ENCODE results near the gene CDK14. TPM values are rescaled to one million over a fixed set of nuclear protein-coding genes. Genes with fewer than 3 reads are reported as not detected.
"Not testable (repeated sequence)": the region's sequence is repeated elsewhere in the genome, so short reads cannot be mapped to it uniquely, and the experiment has no call there.

CDK14 gene
- total RNA-seq, 2 donors from 2014 or later: 0.49 to 1.7 TPM

DNA sequence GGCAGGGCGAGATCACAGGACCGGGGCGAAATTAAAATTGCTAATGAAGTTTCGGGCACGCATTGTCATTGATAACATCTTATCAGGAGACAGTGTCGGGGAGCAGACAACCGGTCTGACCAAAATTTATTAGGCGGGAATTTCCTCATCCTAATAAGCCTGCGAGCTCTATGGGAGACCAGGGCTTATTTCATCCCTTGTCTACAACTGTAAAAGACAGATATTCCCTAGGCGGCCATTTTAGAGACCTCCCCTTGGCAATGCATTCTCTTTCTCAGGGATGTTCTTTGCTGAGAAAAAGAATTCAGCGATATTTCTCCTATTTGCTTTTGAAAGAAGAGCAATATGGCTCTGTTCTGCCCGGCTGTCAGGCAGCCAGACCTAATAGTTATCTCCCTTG, 198.1 kb downstream of the CDK14 start:
- H3K4me3 Mint-ChIP-seq; ATAC-seq (replicated peaks in 1 of 2); DNase-seq; H3K27me3 Mint-ChIP-seq (ENCODE audit: low read depth); H3K27ac Mint-ChIP-seq; H3K4me1 Mint-ChIP-seq (ENCODE audit: low read depth): not testable (repeated sequence)
- Mint-ChIP-seq H3K36me3 (ENCODE audit: insufficient read depth in 2 of 2) (peaks cover 6 to 15% of the 10 kb centered on the region in 2 donors), H3K9me3 (peaks cover 13% of the 10 kb centered on the region in 2 donors)

DNA sequence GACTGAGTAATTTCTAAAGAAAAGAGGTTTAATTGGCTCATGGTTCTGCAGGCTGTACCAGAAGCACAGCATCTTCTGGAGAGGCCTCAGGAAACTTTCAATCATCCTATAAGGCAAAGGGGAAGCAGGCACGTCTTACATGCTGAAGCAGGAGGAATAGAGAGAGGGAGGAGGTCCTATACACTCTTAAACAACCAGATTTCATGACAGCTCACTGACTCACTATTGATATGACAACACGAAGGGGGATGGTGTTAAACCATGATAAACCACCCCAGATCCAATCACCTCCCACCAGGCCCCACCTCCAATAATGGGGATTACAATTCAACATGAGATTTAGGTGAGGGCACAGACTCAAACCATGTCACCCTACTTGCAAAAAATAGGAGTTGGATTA, 201.5 kb downstream of the CDK14 start:
- ATAC-seq (replicated peaks in 1 of 2) (no peak), DNase-seq (no peak)
- Mint-ChIP-seq H3K4me3 (no peak overlapping the region), H3K36me3 (ENCODE audit: insufficient read depth in 2 of 2) (peaks cover 5 to 13% of the 10 kb centered on the region in 2 donors), H3K27ac (no peak overlapping the region), H3K27me3 (ENCODE audit: low read depth) (peaks cover 6% of the 10 kb centered on the region), H3K9me3 (peaks cover 10% of the 10 kb centered on the region in 2 donors), H3K4me1 (ENCODE audit: low read depth) (no peaks in the 10 kb centered on the region)

DNA sequence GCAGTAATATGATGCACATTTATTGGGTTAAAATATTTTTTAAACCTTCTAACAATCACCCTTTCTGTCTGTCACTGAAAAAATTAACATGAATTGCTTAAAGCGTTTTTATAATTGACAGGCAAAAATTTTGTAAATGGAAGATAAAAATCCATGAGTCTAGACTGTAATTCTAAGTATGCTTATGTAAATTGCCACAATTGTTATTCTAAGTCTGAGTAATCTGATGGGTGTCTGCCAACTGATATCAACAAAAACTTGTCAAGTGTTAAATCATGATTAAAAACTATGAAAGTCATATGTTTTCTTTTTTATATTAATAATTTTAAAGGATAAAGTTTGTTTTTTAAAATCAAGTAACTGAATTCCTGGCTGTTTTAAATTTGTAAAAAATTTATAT, 208.2 kb downstream of the CDK14 start:
- Mint-ChIP-seq H3K36me3 (ENCODE audit: insufficient read depth in 2 of 2) (peaks cover 0 to 1% of the 10 kb centered on the region in 2 donors), H3K4me1 (ENCODE audit: low read depth) (no peaks in the 10 kb centered on the region), H3K27ac (no peak overlapping the region), H3K4me3 (no peak overlapping the region), H3K27me3 (ENCODE audit: low read depth) (peaks cover 7% of the 10 kb centered on the region), H3K9me3 (peaks cover 2 to 8% of the 10 kb centered on the region in 2 donors)
- DNase-seq (no peak), ATAC-seq (replicated peaks in 1 of 2) (no peak)

DNA sequence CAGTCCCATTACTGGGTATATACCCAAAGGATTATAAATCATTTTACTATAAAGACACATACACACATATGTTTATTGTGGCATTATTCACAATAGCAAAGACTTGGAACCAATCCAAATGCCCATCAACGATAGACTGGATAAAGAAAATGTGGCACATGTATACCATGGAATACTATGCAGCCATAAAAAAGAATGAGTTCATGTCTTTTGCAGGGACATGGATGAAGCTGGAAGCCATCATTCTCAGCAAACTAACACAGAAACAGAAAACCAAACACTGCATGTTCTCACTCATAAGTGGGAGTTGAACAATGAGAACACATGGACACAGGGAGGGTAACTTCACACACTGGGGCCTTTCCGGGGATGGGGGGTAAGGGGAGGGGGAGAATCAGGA, 219.4 kb downstream of the CDK14 start:
- ATAC-seq (replicated peaks in 1 of 2): not testable (repeated sequence)

DNA sequence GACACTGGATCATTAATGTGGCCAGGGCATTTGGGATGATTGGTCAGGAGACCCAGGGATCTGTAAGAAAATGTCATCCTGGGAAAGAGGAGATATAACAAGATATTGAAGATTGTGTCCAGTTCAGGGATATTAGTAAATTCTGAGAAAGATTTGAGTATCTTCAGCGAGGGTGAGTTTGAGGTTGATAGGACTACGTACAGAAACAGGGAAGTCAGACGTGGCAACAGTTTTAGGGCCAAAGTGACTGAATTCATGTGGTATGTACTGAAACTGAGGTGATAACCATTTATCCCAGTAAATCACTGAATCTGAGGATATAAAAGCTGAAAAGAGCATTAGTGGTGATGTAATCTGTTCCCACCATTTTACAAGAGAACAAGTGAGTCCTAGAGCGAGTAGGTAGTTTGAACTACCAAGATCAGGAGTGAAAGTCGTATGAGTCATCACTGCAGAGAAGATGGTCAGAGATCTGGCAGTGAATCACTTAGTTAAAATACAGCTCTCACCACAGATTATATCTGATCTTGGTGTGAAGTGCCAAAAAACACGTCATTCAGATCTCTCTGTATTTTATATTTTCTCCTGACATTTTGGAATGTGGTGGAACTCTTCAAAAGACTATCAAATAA, 220.5 kb downstream of the CDK14 start:
- Mint-ChIP-seq H3K4me1 (ENCODE audit: low read depth) (peaks cover 17% of the 10 kb centered on the region), H3K36me3 (ENCODE audit: insufficient read depth in 2 of 2) (peaks cover 0 to 1% of the 10 kb centered on the region in 2 donors), H3K9me3 (peaks cover 8 to 10% of the 10 kb centered on the region in 2 donors), H3K4me3 (no peak overlapping the region), H3K27me3 (ENCODE audit: low read depth) (peaks cover 18% of the 10 kb centered on the region), H3K27ac (no peak overlapping the region)
- peak; percentile 99 to 100 for ATAC-seq (replicated peaks in 1 of 2)
- DNase-seq: peak; percentile 11 to 22

More for the DNA sequence above, 219.4 kb downstream of the CDK14 start:
- not testable (repeated sequence) for H3K4me3 Mint-ChIP-seq; H3K27ac Mint-ChIP-seq; H3K9me3 Mint-ChIP-seq; H3K36me3 Mint-ChIP-seq (ENCODE audit: insufficient read depth in 2 of 2); DNase-seq
- Mint-ChIP-seq H3K27me3 (ENCODE audit: low read depth) (peaks cover 15% of the 10 kb centered on the region), H3K4me1 (ENCODE audit: low read depth) (peaks cover 17% of the 10 kb centered on the region)

DNA sequence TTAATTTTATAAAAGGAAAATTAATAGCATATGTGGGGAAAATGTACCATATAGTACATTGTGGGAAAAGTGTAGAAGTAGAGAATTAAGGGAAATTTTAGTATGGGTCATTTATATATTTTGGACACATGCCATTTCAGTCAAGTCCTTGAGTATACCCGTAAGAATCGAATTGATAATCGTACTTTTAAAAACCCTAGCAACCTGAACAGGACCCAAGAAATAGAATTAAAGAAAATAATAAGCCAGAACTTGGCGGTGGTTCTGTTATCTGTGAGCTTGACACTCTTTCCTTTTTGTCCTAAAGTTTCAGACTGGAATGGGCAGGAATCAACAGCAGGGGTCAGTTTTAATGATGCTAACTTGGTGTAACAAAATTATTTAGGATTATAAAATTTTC, 221.0 kb downstream of the CDK14 start:
- ATAC-seq (replicated peaks in 1 of 2): no peak
- peaks cover 0 to 1% of the 10 kb centered on the region in 2 donors for H3K36me3 Mint-ChIP-seq (ENCODE audit: insufficient read depth in 2 of 2)
- no peak overlapping the region for H3K4me3 Mint-ChIP-seq
- no peak overlapping the region for H3K27ac Mint-ChIP-seq
- H3K27me3 Mint-ChIP-seq (ENCODE audit: low read depth): peaks cover 23% of the 10 kb centered on the region
- no peak for DNase-seq
- peaks cover 17% of the 10 kb centered on the region for H3K4me1 Mint-ChIP-seq (ENCODE audit: low read depth)
- H3K9me3 Mint-ChIP-seq: peaks cover 8 to 10% of the 10 kb centered on the region in 2 donors

DNA sequence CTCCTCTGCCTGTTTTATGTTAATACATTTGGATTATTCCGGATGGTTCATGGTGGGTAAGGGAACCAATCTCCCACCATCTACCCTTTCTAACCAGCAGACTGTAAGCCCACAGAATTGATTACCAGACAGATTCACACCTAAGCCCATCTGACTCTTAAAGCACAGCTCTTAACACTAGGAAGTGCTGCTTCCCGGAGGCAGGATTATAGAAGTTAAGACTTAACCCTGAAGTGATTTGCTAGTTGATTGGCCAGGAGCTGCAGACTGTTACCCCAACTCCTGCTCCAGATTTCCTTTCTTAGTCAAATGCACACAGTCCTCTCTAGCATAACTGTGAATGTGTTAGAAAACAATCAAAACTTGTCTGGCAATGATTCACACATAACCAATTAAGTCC, 221.7 kb downstream of the CDK14 start:
- H3K36me3 Mint-ChIP-seq (ENCODE audit: insufficient read depth in 2 of 2): peaks cover 0 to 1% of the 10 kb centered on the region in 2 donors
- no peak for ATAC-seq (replicated peaks in 1 of 2)

DNA sequence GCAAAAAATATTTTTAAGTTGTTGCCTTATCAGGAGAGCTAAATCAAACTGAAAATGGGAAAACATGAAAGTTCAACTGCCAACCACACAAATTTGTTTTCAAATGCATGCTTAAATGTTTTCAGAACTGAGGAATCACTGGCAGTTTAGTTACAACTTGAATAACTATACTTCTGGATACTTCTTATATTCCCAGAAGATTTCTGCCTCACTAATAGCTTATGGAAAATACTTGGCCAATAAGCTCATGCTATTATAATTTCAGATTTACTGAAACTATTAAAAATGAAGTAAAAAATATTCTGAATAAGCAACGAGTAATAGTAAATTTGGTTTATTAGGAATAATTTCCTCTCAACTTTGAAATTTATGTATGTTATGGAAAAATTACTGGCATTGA, 222.2 kb downstream of the CDK14 start:
- Mint-ChIP-seq H3K27me3 (ENCODE audit: low read depth) (peaks cover 30% of the 10 kb centered on the region), H3K27ac (no peak overlapping the region)
- no peak for DNase-seq

More for the DNA sequence above, 221.7 kb downstream of the CDK14 start:
- H3K4me1 Mint-ChIP-seq (ENCODE audit: low read depth): peaks cover 17% of the 10 kb centered on the region
- DNase-seq: no peak
- H3K4me3 Mint-ChIP-seq: no peak overlapping the region
- peaks cover 30% of the 10 kb centered on the region for H3K27me3 Mint-ChIP-seq (ENCODE audit: low read depth)
- H3K9me3 Mint-ChIP-seq: peaks cover 10 to 11% of the 10 kb centered on the region in 2 donors
- no peak overlapping the region for H3K27ac Mint-ChIP-seq

DNA sequence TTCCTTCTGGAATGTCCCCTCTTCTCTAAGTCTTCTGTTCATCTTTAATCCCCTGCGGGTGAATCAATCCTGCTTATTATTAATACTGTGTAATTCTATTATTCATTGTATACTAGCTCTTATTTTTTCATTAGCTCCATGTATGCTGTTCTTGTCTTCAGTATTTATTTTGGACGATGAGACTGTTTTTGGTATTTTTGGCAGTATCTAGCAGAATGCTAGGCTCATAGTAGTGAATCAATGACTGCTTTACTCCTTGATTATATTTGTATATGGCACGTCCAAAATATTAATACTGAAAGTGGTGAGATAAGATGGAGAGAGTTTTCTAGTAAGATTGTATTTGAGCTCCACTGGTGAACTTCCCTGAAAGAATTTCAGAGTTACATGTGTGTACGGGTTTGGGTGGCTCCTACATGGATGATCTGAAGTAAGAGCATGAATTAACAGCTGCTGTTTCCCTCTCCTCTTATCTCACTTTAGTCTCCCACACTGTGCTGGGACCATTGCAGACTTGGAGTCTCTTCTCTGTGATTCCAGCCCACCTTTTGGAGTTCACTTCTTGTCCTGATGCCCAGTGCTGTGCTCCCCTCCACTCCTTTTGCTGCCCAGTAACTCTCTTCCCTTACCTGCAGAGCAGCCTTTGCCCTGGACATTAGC, 226.0 kb downstream of the CDK14 start:
- no peak overlapping the region for H3K27ac Mint-ChIP-seq
- H3K9me3 Mint-ChIP-seq: peaks cover 8 to 10% of the 10 kb centered on the region in 2 donors
- DNase-seq: no peak

More for the DNA sequence above, 222.2 kb downstream of the CDK14 start:
- H3K4me3 Mint-ChIP-seq: no peak overlapping the region
- peaks cover 17% of the 10 kb centered on the region for H3K4me1 Mint-ChIP-seq (ENCODE audit: low read depth)
- ATAC-seq (replicated peaks in 1 of 2): no peak
- H3K36me3 Mint-ChIP-seq (ENCODE audit: insufficient read depth in 2 of 2): peaks cover 0 to 1% of the 10 kb centered on the region in 2 donors
- H3K9me3 Mint-ChIP-seq: peaks cover 10 to 11% of the 10 kb centered on the region in 2 donors

DNA sequence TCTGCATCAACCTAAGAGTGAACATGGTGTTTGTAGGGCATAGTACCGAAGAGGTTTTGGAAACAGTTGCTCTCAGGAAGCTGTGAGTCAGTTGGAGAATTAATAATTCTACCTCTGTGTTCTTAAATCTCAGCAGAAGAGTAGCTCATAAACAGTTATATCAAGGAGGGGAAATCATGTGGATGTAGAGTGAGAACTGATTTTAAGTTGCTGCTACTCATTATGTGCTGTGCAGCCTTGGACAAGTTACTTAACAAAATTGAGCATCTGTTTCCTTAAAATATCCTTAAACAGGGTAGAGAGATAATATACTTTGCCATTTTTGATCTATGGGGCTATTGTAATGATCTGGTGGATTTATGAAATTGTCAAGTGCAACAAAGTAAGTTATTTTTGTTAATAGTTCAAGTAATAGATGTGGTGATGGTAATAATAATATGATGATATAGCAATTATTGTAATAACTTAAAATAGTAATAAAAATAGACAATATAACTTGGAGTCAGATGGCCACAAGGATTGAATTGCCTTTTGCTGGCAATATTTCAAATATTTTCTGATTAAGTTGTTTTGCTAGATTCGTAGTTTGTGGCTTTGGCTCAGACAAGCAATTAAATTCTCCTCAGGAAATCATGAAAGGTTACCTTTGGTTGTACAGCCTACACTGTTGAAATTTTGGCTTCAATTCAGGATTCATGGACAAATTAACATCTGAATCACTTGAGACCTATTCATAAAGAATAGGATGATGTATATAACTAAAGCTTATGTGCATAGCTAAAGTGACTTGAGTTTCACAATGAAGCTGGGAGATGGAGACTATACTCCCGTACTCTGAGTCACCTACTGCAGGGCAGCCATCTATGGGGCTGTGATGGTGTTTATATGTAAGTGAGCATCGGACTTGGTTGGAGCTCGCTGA, 228.5 kb downstream of the CDK14 start:
- ATAC-seq (replicated peaks in 1 of 2) (no peak), DNase-seq (no peak)
- no peak overlapping the region for H3K4me3 Mint-ChIP-seq
- no peaks in the 10 kb centered on the region for H3K4me1 Mint-ChIP-seq (ENCODE audit: low read depth)
- peaks cover 28% of the 10 kb centered on the region for H3K27me3 Mint-ChIP-seq (ENCODE audit: low read depth)
- no peak overlapping the region for H3K27ac Mint-ChIP-seq
- H3K36me3 Mint-ChIP-seq (ENCODE audit: insufficient read depth in 2 of 2): peaks cover 2 to 3% of the 10 kb centered on the region in 2 donors
- peaks cover 10 to 11% of the 10 kb centered on the region in 2 donors for H3K9me3 Mint-ChIP-seq

More for the DNA sequence above, 226.0 kb downstream of the CDK14 start:
- peaks cover 28% of the 10 kb centered on the region for H3K27me3 Mint-ChIP-seq (ENCODE audit: low read depth)
- ATAC-seq (replicated peaks in 1 of 2): no peak
- H3K4me3 Mint-ChIP-seq: no peak overlapping the region
- no peaks in the 10 kb centered on the region for H3K36me3 Mint-ChIP-seq (ENCODE audit: insufficient read depth in 2 of 2)
- H3K4me1 Mint-ChIP-seq (ENCODE audit: low read depth): peaks cover 7% of the 10 kb centered on the region

DNA sequence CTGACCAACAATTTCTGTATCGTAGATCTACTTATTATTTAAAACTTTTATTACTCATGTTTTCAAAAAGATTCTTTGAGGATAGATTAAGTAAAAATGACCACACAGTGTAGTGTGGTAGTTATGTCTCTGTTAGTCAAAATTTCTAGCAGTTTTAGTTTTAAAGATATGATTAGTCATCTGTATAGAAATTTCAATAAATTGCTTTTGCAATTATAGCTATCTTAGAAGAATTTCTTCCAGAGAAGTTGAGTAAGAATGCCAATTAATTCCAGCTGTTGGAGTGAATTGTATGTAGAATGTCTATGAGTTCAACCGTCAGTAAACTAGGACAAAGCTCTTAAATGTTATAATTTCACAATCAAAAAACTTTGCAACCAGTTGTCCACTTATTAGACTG, 229.7 kb downstream of the CDK14 start:
- no peak overlapping the region for H3K27ac Mint-ChIP-seq
- DNase-seq: no peak
- peaks cover 20% of the 10 kb centered on the region for H3K27me3 Mint-ChIP-seq (ENCODE audit: low read depth)
- peaks cover 5% of the 10 kb centered on the region in 2 donors for H3K9me3 Mint-ChIP-seq
- no peak for ATAC-seq (replicated peaks in 1 of 2)
- H3K4me1 Mint-ChIP-seq (ENCODE audit: low read depth): no peaks in the 10 kb centered on the region
- peaks cover 2 to 6% of the 10 kb centered on the region in 2 donors for H3K36me3 Mint-ChIP-seq (ENCODE audit: insufficient read depth in 2 of 2)
- H3K4me3 Mint-ChIP-seq: no peak overlapping the region

DNA sequence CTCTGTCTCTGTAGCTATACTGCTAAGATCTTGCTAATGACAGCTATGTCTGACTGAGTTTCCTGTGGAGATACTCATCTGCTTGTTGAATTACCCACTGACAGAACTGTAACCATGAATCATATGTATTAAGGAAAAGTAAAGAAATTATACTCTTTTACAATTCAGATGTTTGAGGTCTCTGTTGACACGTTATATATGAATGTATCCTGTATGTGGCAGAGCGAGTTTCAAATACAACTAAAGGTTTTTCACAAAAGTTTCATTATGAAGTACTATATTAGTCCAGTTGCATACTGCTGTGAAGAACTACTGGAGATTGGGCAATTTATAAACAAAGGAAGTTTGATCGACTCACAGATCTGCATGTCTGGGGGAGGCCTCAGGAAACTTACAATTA, 232.5 kb downstream of the CDK14 start:
- no peak overlapping the region for H3K4me3 Mint-ChIP-seq
- H3K36me3 Mint-ChIP-seq (ENCODE audit: insufficient read depth in 2 of 2): peaks cover 2 to 8% of the 10 kb centered on the region in 2 donors
- peaks cover 7% of the 10 kb centered on the region for H3K27me3 Mint-ChIP-seq (ENCODE audit: low read depth)
- H3K9me3 Mint-ChIP-seq: peaks cover 6 to 7% of the 10 kb centered on the region in 2 donors
- H3K4me1 Mint-ChIP-seq (ENCODE audit: low read depth): no peaks in the 10 kb centered on the region
- ATAC-seq (replicated peaks in 1 of 2) (no peak), DNase-seq (no peak)
- no peak overlapping the region for H3K27ac Mint-ChIP-seq

DNA sequence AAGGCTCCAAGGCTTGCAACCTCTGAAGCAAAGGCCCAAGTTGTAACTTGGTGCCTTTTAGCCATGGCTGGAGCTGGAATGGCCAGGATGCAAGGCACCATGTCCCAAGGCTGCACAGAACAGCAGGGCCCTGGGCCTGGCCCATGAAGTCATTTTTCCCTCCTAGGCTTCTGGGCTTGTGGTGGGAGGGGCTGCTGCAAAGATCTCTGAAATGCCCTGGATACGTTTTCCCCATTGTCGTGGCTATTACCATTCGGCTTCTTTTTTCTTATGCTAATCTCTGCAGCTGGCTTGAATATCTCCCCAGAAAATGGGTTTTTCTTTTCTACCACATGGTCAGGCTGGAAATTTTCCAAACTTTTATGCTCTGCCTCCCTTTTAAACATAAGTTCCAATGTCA, 234.2 kb downstream of the CDK14 start:
- no peak for ATAC-seq (replicated peaks in 1 of 2)
- H3K4me3 Mint-ChIP-seq: no peak overlapping the region
- no peaks in the 10 kb centered on the region for H3K4me1 Mint-ChIP-seq (ENCODE audit: low read depth)
- H3K36me3 Mint-ChIP-seq (ENCODE audit: insufficient read depth in 2 of 2): peaks cover 2 to 8% of the 10 kb centered on the region in 2 donors
- H3K27me3 Mint-ChIP-seq (ENCODE audit: low read depth): no peaks in the 10 kb centered on the region
- H3K9me3 Mint-ChIP-seq: peaks cover 11 to 13% of the 10 kb centered on the region in 2 donors
- H3K27ac Mint-ChIP-seq: no peak overlapping the region
- no peak for DNase-seq
